Immature natural killer cell (primary cell): Measurements from ENCODE around the gene EEA1. TPM values are rescaled to one million over a fixed set of nuclear protein-coding genes. Genes with fewer than 3 reads are reported as not detected.

Source experiments
- DNase-seq, 3 donors: peaks; one replicate each; pipeline ENCODE4 v3.0.0; 2022; ENCODE audit warnings: mixed read lengths in 1 of 3
- H3K27ac Mint-ChIP-seq, 6 donors: one replicate each; pipeline ENCODE4 v1.8.0; 2020; ENCODE audit warnings: mixed read lengths in 6 of 6, mild to moderate bottlenecking in 5 of 6, inconsistent platforms in 4 of 6, moderate library complexity in 3 of 6
- H3K27me3 Mint-ChIP-seq, 3 donors: one replicate each; pipeline ENCODE4 v1.8.0; 2020 to 2021; ENCODE audit warnings: low read depth in 3 of 3, mild to moderate bottlenecking in 3 of 3, mixed read lengths in 3 of 3, moderate library complexity in 3 of 3, inconsistent platforms in 1 of 3
- H3K36me3 Mint-ChIP-seq, 3 donors: one replicate each; pipeline ENCODE4 v1.8.0; 2020; ENCODE audit warnings: mixed read lengths in 3 of 3, inconsistent platforms in 2 of 3, mild to moderate bottlenecking in 2 of 3
- H3K4me1 Mint-ChIP-seq, 2 donors: one replicate each; pipeline ENCODE4 v1.8.0; 2020; ENCODE audit warnings: inconsistent platforms in 2 of 2, mild to moderate bottlenecking in 2 of 2, mixed read lengths in 2 of 2, moderate library complexity in 1 of 2
- H3K4me3 Mint-ChIP-seq, 5 donors: one replicate each; pipeline ENCODE4 v1.8.0; 2020; ENCODE audit warnings: mild to moderate bottlenecking in 5 of 5, mixed read lengths in 5 of 5, inconsistent platforms in 3 of 5, moderate library complexity in 3 of 5
- H3K9me3 Mint-ChIP-seq, 6 donors: one replicate each; pipeline ENCODE4 v1.8.0; 2020; ENCODE audit warnings: mild to moderate bottlenecking in 6 of 6, mixed read lengths in 6 of 6, inconsistent platforms in 4 of 6, moderate library complexity in 3 of 6
- polyA plus RNA-seq, 3 donors: library from polyadenylated mRNA; unstranded; fragments of 300-500 nt; fragmentation: Illumina TruSeq; gene quantifications; one replicate each; pipeline ENCODE4 v1.2.3, GENCODE V29; 2021

EEA1 gene
- polyA plus RNA-seq, 3 donors from 2014 or later = 1.8 to 12.5 (median 3.5) TPM

GRCh38 chr12:92899386-92900001, 29.6 kb downstream of the EEA1 start:
- Mint-ChIP-seq H3K27ac (peak overlapping the region in 3 of 6 donors; percentile 6 to 49 (median 13)), H3K4me1 (peaks cover 20 to 36% of the 10 kb centered on the region in 2 donors)

GRCh38 chr12:92898755-92899154, 30.3 kb downstream of the EEA1 start:
- Mint-ChIP-seq H3K4me3 (no peak overlapping the region), H3K36me3 (peaks cover 3% of the 10 kb centered on the region in 3 donors), H3K4me1 (peaks cover 20 to 41% of the 10 kb centered on the region in 2 donors), H3K27ac (peak overlapping the region in 2 of 6 donors; percentile 2 to 6), H3K27me3 (peaks cover 0 to 3% (median 1%) of the 10 kb centered on the region in 3 donors), H3K9me3 (no peaks in the 10 kb centered on the region)
- DNase-seq = no peak

More at GRCh38 chr12:92899386-92900001, 29.6 kb downstream of the EEA1 start:
- H3K4me3 Mint-ChIP-seq = no peak overlapping the region
- H3K27me3 Mint-ChIP-seq = peaks cover 0 to 3% (median 1%) of the 10 kb centered on the region in 3 donors
- DNase-seq = no peak
- no peaks in the 10 kb centered on the region for H3K9me3 Mint-ChIP-seq
- peaks cover 3% of the 10 kb centered on the region in 3 donors for H3K36me3 Mint-ChIP-seq

GRCh38 chr12:92897844-92898243, 31.3 kb downstream of the EEA1 start:
- Mint-ChIP-seq H3K4me1 (peaks cover 24 to 46% of the 10 kb centered on the region in 2 donors), H3K27ac (no peak overlapping the region), H3K4me3 (no peak overlapping the region), H3K36me3 (peaks cover 3% of the 10 kb centered on the region in 3 donors), H3K27me3 (peaks cover 0 to 3% (median 1%) of the 10 kb centered on the region in 3 donors), H3K9me3 (no peaks in the 10 kb centered on the region)
- DNase-seq = no peak

GRCh38 chr12:92890601-92891106, 38.4 kb downstream of the EEA1 start:
- Mint-ChIP-seq H3K4me1 (peaks cover 17 to 30% of the 10 kb centered on the region in 2 donors), H3K27ac (no peak overlapping the region), H3K27me3 (no peaks in the 10 kb centered on the region), H3K4me3 (no peak overlapping the region), H3K9me3 (no peaks in the 10 kb centered on the region), H3K36me3 (peaks cover 10 to 24% (median 14%) of the 10 kb centered on the region in 3 donors)
- no peak for DNase-seq

GRCh38 chr12:92886131-92886530, 43.0 kb downstream of the EEA1 start:
- no peaks in the 10 kb centered on the region for H3K27me3 Mint-ChIP-seq
- no peaks in the 10 kb centered on the region for H3K9me3 Mint-ChIP-seq
- H3K4me3 Mint-ChIP-seq = no peak overlapping the region
- H3K4me1 Mint-ChIP-seq = peaks cover 4 to 12% of the 10 kb centered on the region in 2 donors
- no peak overlapping the region for H3K27ac Mint-ChIP-seq
- DNase-seq = no peak
- H3K36me3 Mint-ChIP-seq = peaks cover 31 to 43% (median 38%) of the 10 kb centered on the region in 3 donors

- peak overlapping the region in 3 of 6 donors; percentile 0 to 65 (median 29) for H3K27ac Mint-ChIP-seq
- H3K9me3 Mint-ChIP-seq = no peaks in the 10 kb centered on the region
- H3K27me3 Mint-ChIP-seq = peaks cover 0 to 3% (median 0%) of the 10 kb centered on the region in 3 donors
- no peak overlapping the region for H3K4me3 Mint-ChIP-seq
- H3K36me3 Mint-ChIP-seq = peaks cover 16 to 44% (median 24%) of the 10 kb centered on the region in 3 donors
- peaks cover 4 to 13% of the 10 kb centered on the region in 2 donors for H3K4me1 Mint-ChIP-seq
- no peak for DNase-seq
Observed at GRCh38 chr12:92879698-92880322, 49.3 kb downstream of the EEA1 start.

- no peak for DNase-seq
- Mint-ChIP-seq H3K9me3 (no peaks in the 10 kb centered on the region), H3K27ac (no peak overlapping the region), H3K27me3 (peaks cover 0 to 3% (median 1%) of the 10 kb centered on the region in 3 donors), H3K4me3 (no peak overlapping the region), H3K4me1 (peaks cover 4 to 18% of the 10 kb centered on the region in 2 donors), H3K36me3 (peaks cover 0 to 26% (median 8%) of the 10 kb centered on the region in 3 donors)
Observed at GRCh38 chr12:92877904-92878303, 51.2 kb downstream of the EEA1 start.

GRCh38 chr12:92876496-92876895, 52.6 kb downstream of the EEA1 start:
- H3K4me1 Mint-ChIP-seq = peaks cover 4 to 19% of the 10 kb centered on the region in 2 donors
- DNase-seq = no peak
- no peak overlapping the region for H3K4me3 Mint-ChIP-seq
- peaks cover 0 to 3% (median 1%) of the 10 kb centered on the region in 3 donors for H3K27me3 Mint-ChIP-seq
- no peaks in the 10 kb centered on the region for H3K9me3 Mint-ChIP-seq
- H3K27ac Mint-ChIP-seq = peak overlapping the region in 1 of 6 donors; percentile 38
- H3K36me3 Mint-ChIP-seq = peaks cover 0 to 20% (median 8%) of the 10 kb centered on the region in 3 donors

- no peaks in the 10 kb centered on the region for H3K36me3 Mint-ChIP-seq
Observed at GRCh38 chr12:92871116-92871515, 58.0 kb downstream of the EEA1 start.

GRCh38 chr12:92866418-92866817, 62.7 kb downstream of the EEA1 start:
- H3K27ac Mint-ChIP-seq = no peak overlapping the region
- no peak for DNase-seq
- peaks cover 11 to 13% (median 12%) of the 10 kb centered on the region in 3 donors for H3K36me3 Mint-ChIP-seq
- no peak overlapping the region for H3K4me3 Mint-ChIP-seq
- H3K4me1 Mint-ChIP-seq = peaks cover 12 to 18% of the 10 kb centered on the region in 2 donors
- no peaks in the 10 kb centered on the region for H3K27me3 Mint-ChIP-seq
- H3K9me3 Mint-ChIP-seq = no peaks in the 10 kb centered on the region

More at GRCh38 chr12:92871116-92871515, 58.0 kb downstream of the EEA1 start:
- Mint-ChIP-seq H3K9me3 (no peaks in the 10 kb centered on the region), H3K4me1 (peaks cover 12 to 24% of the 10 kb centered on the region in 2 donors), H3K4me3 (no peak overlapping the region), H3K27me3 (peaks cover 0 to 1% (median 0%) of the 10 kb centered on the region in 3 donors), H3K27ac (peak overlapping the region in 2 of 6 donors; percentile 46 to 49)
- no peak for DNase-seq

- H3K9me3 Mint-ChIP-seq = no peaks in the 10 kb centered on the region
- no peak for DNase-seq
- H3K4me1 Mint-ChIP-seq = peaks cover 0 to 6% of the 10 kb centered on the region in 2 donors
- peaks cover 21 to 34% (median 24%) of the 10 kb centered on the region in 3 donors for H3K36me3 Mint-ChIP-seq
- H3K27me3 Mint-ChIP-seq = no peaks in the 10 kb centered on the region
- no peak overlapping the region for H3K27ac Mint-ChIP-seq
- no peak overlapping the region for H3K4me3 Mint-ChIP-seq
Observed at GRCh38 chr12:92863251-92863650, 65.8 kb downstream of the EEA1 start.

- H3K27me3 Mint-ChIP-seq = peaks cover 0 to 2% (median 0%) of the 10 kb centered on the region in 3 donors
- H3K4me3 Mint-ChIP-seq = no peak overlapping the region
- peaks cover 26 to 41% (median 30%) of the 10 kb centered on the region in 3 donors for H3K36me3 Mint-ChIP-seq
- no peak overlapping the region for H3K27ac Mint-ChIP-seq
- H3K9me3 Mint-ChIP-seq = no peaks in the 10 kb centered on the region
- peaks cover 0 to 6% of the 10 kb centered on the region in 2 donors for H3K4me1 Mint-ChIP-seq
- DNase-seq = no peak
Observed at GRCh38 chr12:92861381-92861780, 67.7 kb downstream of the EEA1 start.

- H3K36me3 Mint-ChIP-seq = peaks cover 26 to 41% (median 30%) of the 10 kb centered on the region in 3 donors
- no peaks in the 10 kb centered on the region for H3K9me3 Mint-ChIP-seq
- peaks cover 0 to 6% of the 10 kb centered on the region in 2 donors for H3K4me1 Mint-ChIP-seq
- no peak for DNase-seq
- H3K27me3 Mint-ChIP-seq = peaks cover 0 to 2% (median 0%) of the 10 kb centered on the region in 3 donors
- no peak overlapping the region for H3K4me3 Mint-ChIP-seq
- H3K27ac Mint-ChIP-seq = peak overlapping the region in 1 of 6 donors; percentile 15
Observed at GRCh38 chr12:92860521-92860920, 68.6 kb downstream of the EEA1 start.
